Measurements from ENCODE around the gene TECPR2. TPM values are rescaled to one million over a fixed set of nuclear protein-coding genes. Genes with fewer than 3 reads are reported as not detected.

The TECPR2 gene
- total RNA-seq, 1 experiment from 2014 or later = 29.7 TPM

DNA sequence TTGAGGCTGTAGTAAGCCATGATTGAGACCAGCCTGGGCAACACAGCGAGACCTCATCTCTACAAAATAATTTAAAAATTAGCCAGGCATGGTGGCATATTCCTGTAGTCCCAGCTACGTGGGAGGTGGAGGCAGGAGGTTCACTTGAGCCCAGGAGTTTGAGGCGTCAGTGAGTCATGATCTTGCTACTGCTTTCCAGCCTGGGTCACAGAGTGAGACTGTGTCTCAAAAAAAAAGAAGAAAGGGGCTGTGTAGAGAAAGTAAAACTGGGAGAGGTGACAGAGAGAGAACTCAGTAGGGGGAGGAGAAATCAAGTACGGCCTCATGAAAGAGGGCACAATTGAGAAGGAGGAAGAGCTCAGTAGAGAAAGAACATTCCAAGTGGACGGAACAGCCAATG is 12.4 kb downstream of the TECPR2 start:
- H3K4me2 ChIP-seq = no peak overlapping the region
- BruUV-seq (replicated peaks) = no TSS peak
- H3K4me1 ChIP-seq (replicated peaks; ENCODE audit: insufficient read depth) = no peaks in the 10 kb centered on the region
- no peaks in the 10 kb centered on the region; the same call in 1 of the 2 replicates for H3F3A ChIP-seq (ENCODE audit: insufficient read depth, low read depth)
- H3K4me3 ChIP-seq = no peak overlapping the region
- intact Hi-C loops (cut with micrococcal nuclease; ENCODE audit: unreplicated experiment) = no loop called here
- TF ChIP-seq, protein P1, sequence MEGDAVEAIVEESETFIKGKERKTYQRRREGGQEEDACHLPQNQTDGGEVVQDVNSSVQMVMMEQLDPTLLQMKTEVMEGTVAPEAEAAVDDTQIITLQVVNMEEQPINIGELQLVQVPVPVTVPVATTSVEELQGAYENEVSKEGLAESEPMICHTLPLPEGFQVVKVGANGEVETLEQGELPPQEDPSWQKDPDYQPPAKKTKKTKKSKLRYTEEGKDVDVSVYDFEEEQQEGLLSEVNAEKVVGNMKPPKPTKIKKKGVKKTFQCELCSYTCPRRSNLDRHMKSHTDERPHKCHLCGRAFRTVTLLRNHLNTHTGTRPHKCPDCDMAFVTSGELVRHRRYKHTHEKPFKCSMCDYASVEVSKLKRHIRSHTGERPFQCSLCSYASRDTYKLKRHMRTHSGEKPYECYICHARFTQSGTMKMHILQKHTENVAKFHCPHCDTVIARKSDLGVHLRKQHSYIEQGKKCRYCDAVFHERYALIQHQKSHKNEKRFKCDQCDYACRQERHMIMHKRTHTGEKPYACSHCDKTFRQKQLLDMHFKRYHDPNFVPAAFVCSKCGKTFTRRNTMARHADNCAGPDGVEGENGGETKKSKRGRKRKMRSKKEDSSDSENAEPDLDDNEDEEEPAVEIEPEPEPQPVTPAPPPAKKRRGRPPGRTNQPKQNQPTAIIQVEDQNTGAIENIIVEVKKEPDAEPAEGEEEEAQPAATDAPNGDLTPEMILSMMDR (conservative IDR thresholded peaks at IDR 0.05) = no peak
- no peak for TF ChIP-seq EZH2 (IDR thresholded peaks at IDR 0.05; ENCODE audit: low read depth)
- H3K9me2 ChIP-seq (ENCODE audit: insufficient read depth) = no peaks in the 10 kb centered on the region
- H2AFZ ChIP-seq = no peak overlapping the region
- no peaks in the 10 kb centered on the region for H3K27me3 ChIP-seq (ENCODE audit: insufficient read depth, low read depth)
- no peaks in the 10 kb centered on the region for H3K9me3 ChIP-seq (ENCODE audit: insufficient read depth, low read depth)
- POLR2A ChIA-PET (ENCODE audit: unreplicated experiment) = no interaction called here
- peaks cover 3% of the 10 kb centered on the region for H4K20me1 ChIP-seq (ENCODE audit: insufficient read depth)
- peaks cover 3% of the 10 kb centered on the region; the same call in 1 of the 2 replicates for H3K79me2 ChIP-seq (ENCODE audit: low read depth)
- no peak overlapping the region for H3K27ac ChIP-seq
- H3K36me3 ChIP-seq (ENCODE audit: low read depth) = peaks cover 33% of the 10 kb centered on the region
- DNase-seq = no peak
- CTCF ChIA-PET = no interaction called here

DNA sequence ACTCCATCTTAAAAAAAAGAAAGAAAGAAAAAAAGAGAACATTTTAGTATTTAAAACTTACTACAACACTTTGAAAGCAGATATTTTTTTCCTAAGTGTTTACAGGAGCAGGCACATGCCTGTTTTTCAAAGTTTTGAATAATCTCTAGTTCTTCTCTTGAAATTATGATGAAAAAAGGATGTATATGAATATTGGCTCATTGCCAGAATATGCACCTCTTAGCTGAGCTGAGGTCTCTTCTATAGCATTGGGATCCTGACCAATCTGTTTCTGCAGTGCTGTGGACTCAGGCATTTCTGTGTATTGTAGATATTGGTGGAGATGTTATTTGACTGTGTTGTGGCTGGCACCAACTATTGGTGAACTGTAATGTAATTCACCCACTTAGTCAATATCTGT is 15.0 kb downstream of the TECPR2 start:
- H3K79me2 ChIP-seq (ENCODE audit: low read depth) = no peaks in the 10 kb centered on the region
- no peaks in the 10 kb centered on the region for H3K27me3 ChIP-seq (ENCODE audit: insufficient read depth, low read depth)
- no peak overlapping the region for H3K4me3 ChIP-seq
- intact Hi-C loops (cut with micrococcal nuclease; ENCODE audit: unreplicated experiment) = no loop called here
- peaks cover 33% of the 10 kb centered on the region for H3K36me3 ChIP-seq (ENCODE audit: low read depth)
- ChIA-PET CTCF (no interaction called here), POLR2A (ENCODE audit: unreplicated experiment) (no interaction called here)
- H4K20me1 ChIP-seq (ENCODE audit: insufficient read depth) = peaks cover 3% of the 10 kb centered on the region
- H3K4me1 ChIP-seq (replicated peaks; ENCODE audit: insufficient read depth) = no peaks in the 10 kb centered on the region
- peaks cover 4% of the 10 kb centered on the region; the same call in 1 of the 2 replicates for H3F3A ChIP-seq (ENCODE audit: insufficient read depth, low read depth)
- no peak for DNase-seq
- no peak for TF ChIP-seq EZH2 (IDR thresholded peaks at IDR 0.05; ENCODE audit: low read depth)
- TF ChIP-seq, protein P1 (conservative IDR thresholded peaks at IDR 0.05) = no peak
- BruUV-seq (replicated peaks) = no TSS peak
- no peaks in the 10 kb centered on the region for H3K9me3 ChIP-seq (ENCODE audit: insufficient read depth, low read depth)
- no peaks in the 10 kb centered on the region for H3K9me2 ChIP-seq (ENCODE audit: insufficient read depth)
- H3K4me2 ChIP-seq = no peak overlapping the region
- H2AFZ ChIP-seq = no peak overlapping the region
- no peak overlapping the region for H3K27ac ChIP-seq

DNA sequence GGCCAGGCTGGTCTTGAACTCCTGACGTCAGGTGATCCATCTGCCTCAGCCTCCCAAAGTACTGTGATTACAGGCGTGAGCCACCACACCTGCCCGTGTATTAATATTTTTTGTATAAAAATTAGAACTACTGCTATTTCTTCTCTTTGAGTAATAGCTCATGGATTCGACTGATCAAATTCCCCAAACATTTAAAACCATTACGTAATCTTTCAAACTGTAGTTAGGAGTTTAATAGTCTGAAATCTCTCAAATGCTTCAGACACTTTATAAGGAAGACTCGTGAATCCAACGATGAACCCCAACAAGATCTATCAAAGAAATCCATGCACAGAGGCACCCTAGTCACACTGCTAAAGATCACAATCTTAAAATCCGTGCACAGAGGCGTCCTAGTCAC is 16.1 kb downstream of the TECPR2 start:
- intact Hi-C loops (cut with micrococcal nuclease; ENCODE audit: unreplicated experiment) = no loop called here
- H3K4me2 ChIP-seq = no peak overlapping the region
- no peak overlapping the region for H2AFZ ChIP-seq
- H3K4me3 ChIP-seq = no peak overlapping the region
- DNase-seq = no peak
- H3K36me3 ChIP-seq (ENCODE audit: low read depth) = peaks cover 33% of the 10 kb centered on the region
- no peak overlapping the region for H3K27ac ChIP-seq
- ChIA-PET POLR2A (ENCODE audit: unreplicated experiment) (no interaction called here), CTCF (no interaction called here)
- no peak for TF ChIP-seq EZH2 (IDR thresholded peaks at IDR 0.05; ENCODE audit: low read depth)
- H3K9me3 ChIP-seq (ENCODE audit: insufficient read depth, low read depth) = no peaks in the 10 kb centered on the region
- no peaks in the 10 kb centered on the region for H3K4me1 ChIP-seq (replicated peaks; ENCODE audit: insufficient read depth)
- no TSS peak for BruUV-seq (replicated peaks)
- no peaks in the 10 kb centered on the region for H3K9me2 ChIP-seq (ENCODE audit: insufficient read depth)
- H3K79me2 ChIP-seq (ENCODE audit: low read depth) = no peaks in the 10 kb centered on the region
- peaks cover 3% of the 10 kb centered on the region for H4K20me1 ChIP-seq (ENCODE audit: insufficient read depth)
- H3F3A ChIP-seq (ENCODE audit: insufficient read depth, low read depth) = 0 out of 2 replicates have a peak, but pooled peaks cover 4% of the 10 kb centered on the region
- no peaks in the 10 kb centered on the region for H3K27me3 ChIP-seq (ENCODE audit: insufficient read depth, low read depth)

DNA sequence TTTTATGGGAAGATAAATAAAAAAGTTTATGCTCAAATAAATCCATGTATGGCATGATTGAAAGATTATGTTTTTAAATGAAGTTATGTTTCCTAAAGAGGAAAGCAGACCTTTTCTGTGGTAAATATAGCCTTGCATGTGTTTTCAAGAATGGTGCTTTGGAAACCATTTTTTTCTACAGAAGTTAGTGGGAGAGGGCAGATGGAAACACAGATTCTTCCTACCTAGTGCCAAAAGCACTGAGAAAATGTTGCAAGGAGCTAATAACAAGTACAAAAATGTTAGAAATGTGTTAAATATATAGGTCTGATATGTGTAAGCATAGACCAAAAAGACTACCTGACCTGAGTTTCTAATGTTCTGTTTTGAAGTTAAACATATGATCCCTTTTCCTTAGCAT is 24.3 kb downstream of the TECPR2 start:
- intact Hi-C loops (cut with micrococcal nuclease; ENCODE audit: unreplicated experiment) = no loop called here
- Histone ChIP-seq H3K4me3 (no peak overlapping the region), H3K79me2 (ENCODE audit: low read depth) (no peaks in the 10 kb centered on the region), H3K9me2 (ENCODE audit: insufficient read depth) (no peaks in the 10 kb centered on the region), H4K20me1 (ENCODE audit: insufficient read depth) (no peaks in the 10 kb centered on the region), H3K4me1 (replicated peaks; ENCODE audit: insufficient read depth) (peaks cover 11% of the 10 kb centered on the region), H3F3A (ENCODE audit: insufficient read depth, low read depth) (peaks cover 7% of the 10 kb centered on the region; the same call in 1 of the 2 replicates), H3K9me3 (ENCODE audit: insufficient read depth, low read depth) (no peaks in the 10 kb centered on the region), H3K4me2 (no peak overlapping the region), H3K36me3 (ENCODE audit: low read depth) (no peaks in the 10 kb centered on the region; the same call in 1 of the 2 replicates), H3K27ac (no peak overlapping the region), H2AFZ (no peak overlapping the region), H3K27me3 (ENCODE audit: insufficient read depth, low read depth) (no peaks in the 10 kb centered on the region)
- BruUV-seq (replicated peaks) = no TSS peak
- DNase-seq = no peak
- ChIA-PET POLR2A (ENCODE audit: unreplicated experiment) (no interaction called here), CTCF (no interaction called here)
- no peak for TF ChIP-seq EZH2 (IDR thresholded peaks at IDR 0.05; ENCODE audit: low read depth)
- TF ChIP-seq, protein P1 (conservative IDR thresholded peaks at IDR 0.05) = no peak

Data from PC-9 (cell line).